HCT116 (cell line): ENCODE data around the gene TOX2. TPM values are rescaled to one million over a fixed set of nuclear protein-coding genes. Genes with fewer than 3 reads are reported as not detected.

Experiments used
- ATAC-seq: fragments of 200-7000 bp; cut with Tn5 transposase; 2 replicates; pipeline ENCODE4 v1.9.1; 2020; ENCODE audit warnings: mild to moderate bottlenecking, moderate library complexity
- BruUV-seq: library from RNA; stranded (reverse); fragments of 400-500 nt; replicated peaks from 2 replicates; lab custom pipeline; 2021; lab: Mats Ljungman, UMichigan
- CTCF ChIA-PET: fragments of 300-600 bp; sonication (Branson Sonifier 250); formaldehyde crosslinking; loops from one replicate; lab custom pipeline; 2021; ENCODE audit warnings: antibody characterized with exemption; lab: Charles Lee
- POLR2A ChIA-PET: fragments of 300-600, 350-600 bp; sonication (Branson Sonifier 250); formaldehyde crosslinking; loops from one replicate; lab custom pipeline; 2021; ENCODE audit warnings: antibody characterized with exemption; lab: Charles Lee
- RAD21 ChIA-PET, 2 experiments: fragments of 300-600 bp; sonication (Branson Sonifier 250); formaldehyde crosslinking; loops; one replicate each; lab custom pipeline; 2023; ENCODE audit warnings: low total read pairs in 2 of 2; ENCODE audit not compliant: uncharacterized antibody in 2 of 2, unreplicated experiment in 2 of 2, low non-redundant PET in 1 of 2; lab: Charles Lee
- DNase-seq: peaks from one replicate; pipeline ENCODE4 v3.0.0-alpha.2; 2010; ENCODE audit warnings: low read depth, low spot score
- H2AFZ ChIP-seq: fragments of 200-600 bp; shearing (Covaris generic), sonication (generic); 2 replicates; pipeline ENCODE4 v1.6.1; 2017; ENCODE audit warnings: low read depth, mixed run types, mixed read lengths, antibody characterized with exemption, low read length; ENCODE audit not compliant: poor library complexity, severe bottlenecking
- H3K27ac ChIP-seq: 2 replicates; pipeline ENCODE4 v1.5.1; 2012; ENCODE audit warnings: low read depth, low read length
- H3K27me3 ChIP-seq: fragments of 200-600 bp; sonication (generic); 2 replicates; pipeline ENCODE4 v1.6.1; 2016; ENCODE audit warnings: mixed run types, low read length, mixed read lengths; ENCODE audit not compliant: insufficient read depth
- H3K36me3 ChIP-seq, 2 experiments: fragments of 200-500 bp in 1 of 2; fragments of 200-600 bp in 1 of 2; sonication (Bioruptor generic) in 1 of 2; sonication (generic) in 1 of 2; 2 replicates each; pipeline versions ENCODE4 v1.5.1 to v1.6.1; 2014 to 2016; ENCODE audit warnings: low read length in 2 of 2, inconsistent platforms in 1 of 2, mixed read lengths in 1 of 2, mixed run types in 1 of 2; ENCODE audit not compliant: insufficient read depth in 2 of 2, control insufficient read depth in 1 of 2
- H3K4me1 ChIP-seq, 2 experiments: fragments of 200-600 bp in 1 of 2; sonication (generic) in 1 of 2; 2 replicates each; pipeline versions ENCODE4 v1.5.1 to v1.6.1; 2012 to 2017; ENCODE audit warnings: low read length in 2 of 2, inconsistent platforms in 1 of 2, mild to moderate bottlenecking in 1 of 2, mixed read lengths in 1 of 2, mixed run types in 1 of 2, moderate library complexity in 1 of 2; ENCODE audit not compliant: insufficient read depth in 2 of 2, control insufficient read depth in 1 of 2
- H3K4me2 ChIP-seq: fragments of 200-600 bp; sonication (generic); 2 replicates; pipeline ENCODE4 v1.6.1; 2017; ENCODE audit warnings: mixed run types, low read length, mixed read lengths
- H3K4me3 ChIP-seq, 2 experiments: fragments of 200-600 bp in 1 of 2; sonication (generic) in 1 of 2; replicated peaks in 1 of 2; 2 replicates each; pipeline ENCODE4 v1.5.1; 2011 to 2016; ENCODE audit warnings: low read length in 2 of 2, control low read depth in 1 of 2, low read depth in 1 of 2, mild to moderate bottlenecking in 1 of 2, mixed read lengths in 1 of 2, mixed run types in 1 of 2
- H3K79me2 ChIP-seq: fragments of 200-600 bp; sonication (generic); 2 replicates; pipeline ENCODE4 v1.6.1; 2017; ENCODE audit warnings: mild to moderate bottlenecking, mixed run types, low read length, moderate library complexity, mixed read lengths; ENCODE audit not compliant: insufficient read depth
- H3K9ac ChIP-seq: fragments of 200-600 bp; sonication (generic); 2 replicates; pipeline ENCODE4 v1.6.1; 2016; ENCODE audit warnings: low read length, mixed read lengths
- H3K9me2 ChIP-seq: fragments of 200-600 bp; sonication (generic), shearing (Covaris generic); 2 replicates; pipeline ENCODE4 v1.6.1; 2017; ENCODE audit warnings: mixed run types, mild to moderate bottlenecking, moderate library complexity; ENCODE audit not compliant: insufficient read depth
- H3K9me3 ChIP-seq, 2 experiments: fragments of 200-500 bp in 1 of 2; fragments of 200-600 bp in 1 of 2; sonication (Bioruptor generic) in 1 of 2; sonication (generic) in 1 of 2; 2 replicates each; pipeline ENCODE4 v1.6.1; 2014 to 2017; ENCODE audit warnings: low read length in 2 of 2, mixed read lengths in 2 of 2, inconsistent platforms in 1 of 2, low read depth in 1 of 2, mild to moderate bottlenecking in 1 of 2, mixed run types in 1 of 2, moderate library complexity in 1 of 2; ENCODE audit not compliant: control insufficient read depth in 1 of 2, insufficient read depth in 1 of 2
- H4K20me1 ChIP-seq: fragments of 200-600 bp; sonication (generic), shearing (Covaris generic); 2 replicates; pipeline ENCODE4 v1.6.1; 2017; ENCODE audit warnings: mixed run types, mild to moderate bottlenecking, moderate library complexity; ENCODE audit not compliant: insufficient read depth
- CTCF ChIP-seq, 3 experiments: fragments of 200-600 bp in 1 of 3; sonication (generic) in 1 of 3; IDR thresholded peaks in 2 of 3; conservative IDR thresholded peaks in 1 of 3; 2 replicates each; pipeline ENCODE4 v1.5.1; 2012 to 2017; ENCODE audit warnings: low read depth in 2 of 3, low read length in 2 of 3, antibody characterized with exemption in 1 of 3, borderline replicate concordance in 1 of 3, control low read depth in 1 of 3, mild to moderate bottlenecking in 1 of 3, mixed read lengths in 1 of 3, mixed run types in 1 of 3, moderate library complexity in 1 of 3; ENCODE audit not compliant: insufficient read depth in 1 of 3
- ELF1 ChIP-seq: IDR thresholded peaks from 2 replicates; pipeline ENCODE4 v1.6.1; 2012; ENCODE audit warnings: low read depth, borderline replicate concordance
- EZH2 ChIP-seq: fragments of 200-600 bp; sonication (generic); IDR thresholded peaks from 2 replicates; pipeline ENCODE4 v1.6.1; 2017; ENCODE audit warnings: antibody characterized with exemption, mixed run types
- JUND ChIP-seq: IDR thresholded peaks from 2 replicates; pipeline ENCODE4 v1.6.1; 2012
- POLR2A ChIP-seq: IDR thresholded peaks from 2 replicates; pipeline ENCODE4 v1.7.0; 2011; ENCODE audit warnings: borderline replicate concordance; ENCODE audit not compliant: insufficient read depth, insufficient read length; ENCODE audit errors: extremely low read depth
- POLR2AphosphoS5 ChIP-seq: IDR thresholded peaks from 2 replicates; pipeline ENCODE4 v1.6.1; 2011; ENCODE audit warnings: mild to moderate bottlenecking, low read depth, low read length, moderate library complexity
- SIN3A ChIP-seq: IDR thresholded peaks from 2 replicates; pipeline ENCODE4 v1.6.1; 2012; ENCODE audit warnings: low read depth
- SRF ChIP-seq: IDR thresholded peaks from 2 replicates; pipeline ENCODE4 v1.6.1; 2012; ENCODE audit warnings: low read depth
- ZBTB33 ChIP-seq: IDR thresholded peaks from 2 replicates; pipeline ENCODE4 v1.6.1; 2011; ENCODE audit warnings: mild to moderate bottlenecking, low read length, moderate library complexity; ENCODE audit not compliant: insufficient replicate concordance; ENCODE audit errors: extremely low read depth
- ZFX ChIP-seq: fragments of 450-650 bp; IDR thresholded peaks from 2 replicates; pipeline ENCODE4 v1.6.1; 2017
- ZNF274 ChIP-seq: fragments of 200-500 bp; sonication (Bioruptor generic); IDR thresholded peaks from 2 replicates; pipeline ENCODE4 v1.6.1; 2014; ENCODE audit warnings: mild to moderate bottlenecking, low read depth, low read length, inconsistent platforms
- intact Hi-C: fragments of 100-400 bp; cut with micrococcal nuclease; formaldehyde crosslinking; loops from 2 replicates; pipeline ENCODE4 v1.10.0; 2022
- total RNA-seq: library from RNA; stranded (reverse); gene quantifications from one replicate; pipeline ENCODE4 v1.2.1, GENCODE V29; 2021; ENCODE audit not compliant: unreplicated experiment
- TF ChIP-seq, protein P1 (sequence below): IDR thresholded peaks from 2 replicates; pipeline ENCODE4 v1.6.1; 2012
- TF ChIP-seq, protein P2 (sequence below): IDR thresholded peaks from 2 replicates; pipeline ENCODE4 v1.6.1; 2012

TOX2 gene
- total RNA-seq, 1 experiment from 2014 or later, result 39.6 TPM

DNA sequence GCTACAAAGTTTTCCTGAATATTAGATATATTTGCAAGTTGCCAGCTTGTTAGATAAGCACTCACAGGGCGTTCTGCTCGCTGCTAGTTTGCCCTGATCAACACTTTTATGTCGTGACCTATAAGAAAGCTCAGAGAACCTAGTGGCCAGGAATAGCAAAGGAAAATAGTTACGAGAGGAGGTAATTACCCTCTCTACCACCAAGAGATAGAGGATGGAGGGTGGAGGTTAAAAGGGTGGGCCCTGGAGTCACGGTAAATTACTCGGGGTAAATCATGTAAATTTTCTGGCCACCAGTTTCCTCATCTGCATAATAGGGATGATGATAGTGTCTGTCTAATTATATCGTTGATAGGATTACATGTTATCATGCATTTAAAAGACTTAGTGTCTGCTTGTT is 185.2 kb downstream of the TOX2 start (continued):
- no peak for TF ChIP-seq JUND
- no peak for TF ChIP-seq ELF1
- TF ChIP-seq ZFX, result no peak
- no peak for TF ChIP-seq EZH2
- TF ChIP-seq, protein P1, sequence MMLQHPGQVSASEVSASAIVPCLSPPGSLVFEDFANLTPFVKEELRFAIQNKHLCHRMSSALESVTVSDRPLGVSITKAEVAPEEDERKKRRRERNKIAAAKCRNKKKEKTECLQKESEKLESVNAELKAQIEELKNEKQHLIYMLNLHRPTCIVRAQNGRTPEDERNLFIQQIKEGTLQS, result no peak
- TF ChIP-seq, protein P2, sequence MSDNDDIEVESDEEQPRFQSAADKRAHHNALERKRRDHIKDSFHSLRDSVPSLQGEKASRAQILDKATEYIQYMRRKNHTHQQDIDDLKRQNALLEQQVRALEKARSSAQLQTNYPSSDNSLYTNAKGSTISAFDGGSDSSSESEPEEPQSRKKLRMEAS, result no peak
- no peak for TF ChIP-seq ZNF274

DNA sequence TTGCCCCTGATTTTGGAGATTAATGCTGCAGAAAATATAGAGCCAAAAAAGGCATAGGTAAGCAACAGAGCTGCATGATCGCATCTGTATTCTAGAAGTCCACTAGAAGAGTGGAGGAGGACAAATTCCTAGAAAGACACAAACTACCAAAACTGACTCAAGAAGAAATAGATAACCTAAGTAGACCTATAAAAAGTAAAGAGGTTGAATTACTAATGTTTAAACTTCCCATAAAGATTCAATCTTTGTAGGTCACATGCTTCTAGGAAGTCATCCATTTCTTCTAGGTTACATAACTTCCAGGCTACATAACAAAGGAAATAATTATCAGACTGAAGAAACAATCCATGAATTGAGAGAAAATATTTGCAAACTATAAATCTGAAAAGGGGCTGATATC is 187.9 kb downstream of the TOX2 start:
- no peak overlapping the region for H3K9ac ChIP-seq
- no peak for ATAC-seq
- no peaks in the 10 kb centered on the region for H3K36me3 ChIP-seq
- no peak overlapping the region for H3K4me2 ChIP-seq
- H3K4me3 ChIP-seq, result no peak overlapping the region
- no peak for TF ChIP-seq POLR2AphosphoS5
- no peak for TF ChIP-seq SIN3A
- TF ChIP-seq CTCF (IDR thresholded peaks at IDR 0.05 in 2 of 3, conservative IDR thresholded peaks at IDR 0.05 in 1 of 3; ENCODE audit: borderline replicate concordance in 1 of 3, insufficient read depth in 1 of 3, low read depth in 2 of 3, low read length in 2 of 3), result no peak
- TF ChIP-seq, protein P2, result no peak
- no peak for TF ChIP-seq ZNF274
- TF ChIP-seq SRF, result no peak
- no peak for TF ChIP-seq ZBTB33
- no peak for TF ChIP-seq POLR2A
- no peak overlapping the region for H2AFZ ChIP-seq
- peaks cover 5% of the 10 kb centered on the region; the same call in 1 of the 2 replicates for H3K27me3 ChIP-seq
- no peaks in the 10 kb centered on the region for H3K9me2 ChIP-seq
- H3K27ac ChIP-seq, result no peak overlapping the region
- H3K9me3 ChIP-seq, result no peaks in the 10 kb centered on the region; a peak in 1 of 4 replicates
- DNase-seq, result no peak
- ChIA-PET POLR2A (no interaction called here), CTCF (no interaction called here), RAD21 (no interaction called here)
- BruUV-seq, result no TSS peak
- H3K79me2 ChIP-seq, result no peaks in the 10 kb centered on the region
- H3K4me1 ChIP-seq, result peaks cover 3 to 12% of the 10 kb centered on the region in 2 experiments; a peak in 2 of 4 replicates
- intact Hi-C loops, result no loop called here
- H4K20me1 ChIP-seq, result no peaks in the 10 kb centered on the region
